GM21367 (cell line): ENCODE data around the gene THG1L.
"Not testable (repeated sequence)": the region's sequence is repeated elsewhere in the genome, so short reads cannot be mapped to it uniquely, and the experiment has no call there.

ENCODE experiments used
- ATAC-seq: cut with Tn5 transposase; IDR thresholded peaks from one replicate; pipeline ENCODE4 v1.9.1; 2021; ENCODE audit not compliant: unreplicated experiment

Gene THG1L

DNA sequence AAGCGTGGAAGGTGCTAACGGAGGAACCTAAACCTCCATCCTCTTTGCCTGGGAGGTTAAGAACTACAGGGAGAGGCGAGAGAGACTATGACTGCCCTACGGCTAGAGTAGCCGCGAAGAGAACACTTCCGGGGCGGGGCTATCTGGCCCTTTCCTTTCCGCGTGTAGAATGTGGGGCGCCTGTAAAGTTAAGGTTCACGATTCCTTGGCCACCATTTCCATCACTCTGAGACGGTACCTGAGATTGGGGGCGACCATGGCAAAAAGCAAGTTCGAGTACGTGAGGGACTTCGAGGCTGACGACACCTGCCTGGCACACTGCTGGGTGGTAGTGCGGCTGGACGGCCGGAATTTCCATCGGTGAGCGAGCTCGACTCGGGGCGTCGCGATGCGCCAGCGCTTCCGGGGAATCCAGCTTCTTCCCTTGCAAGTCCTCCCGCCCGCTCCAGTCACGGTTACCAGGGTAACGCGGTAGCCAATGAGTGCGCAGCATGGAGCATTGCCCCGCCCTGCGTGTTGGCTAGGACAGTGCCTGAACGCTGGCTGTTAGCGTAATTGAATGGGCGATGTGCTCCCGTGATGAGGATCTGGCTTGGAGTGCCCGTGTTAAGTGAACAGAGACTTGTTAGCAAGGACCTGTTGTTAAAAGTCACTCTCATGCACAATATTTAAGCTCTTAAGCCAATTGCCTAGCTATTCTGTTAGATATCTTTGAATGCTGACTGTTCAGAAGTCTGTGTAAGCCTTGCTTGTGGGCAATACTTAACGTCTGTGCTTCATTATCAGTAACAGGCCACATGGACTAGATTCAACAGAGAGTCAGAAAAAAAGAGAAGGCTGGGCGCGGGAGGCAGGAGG lies at the start of gene THG1L:
THG1L (plus strand) TSS at position 149 of the 858 bp plus-strand sequence; CDS start at position 170, 21 bp downstream.
- peak; percentile 92 for ATAC-seq

DNA sequence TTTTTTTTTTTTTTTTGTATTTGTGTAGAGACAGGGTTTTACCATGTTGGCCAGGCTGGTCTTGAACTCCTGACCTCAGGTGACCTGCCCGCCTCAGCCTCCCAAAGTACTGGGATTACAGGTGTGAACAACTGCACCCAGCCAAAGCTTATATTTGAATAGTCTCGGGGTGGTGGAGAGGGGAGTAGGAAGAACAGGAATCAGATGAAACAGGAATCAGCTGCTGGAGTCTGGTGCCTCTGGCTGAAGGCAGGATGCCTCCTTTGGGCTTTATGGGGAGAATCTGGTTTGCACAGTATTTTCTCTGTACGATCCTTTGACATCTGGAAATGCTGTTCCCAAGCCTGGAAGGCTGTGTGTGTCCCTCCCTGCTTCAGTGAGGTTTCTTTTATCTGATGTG lies 49.0 kb upstream of the THG1L start:
- no peak for ATAC-seq

DNA sequence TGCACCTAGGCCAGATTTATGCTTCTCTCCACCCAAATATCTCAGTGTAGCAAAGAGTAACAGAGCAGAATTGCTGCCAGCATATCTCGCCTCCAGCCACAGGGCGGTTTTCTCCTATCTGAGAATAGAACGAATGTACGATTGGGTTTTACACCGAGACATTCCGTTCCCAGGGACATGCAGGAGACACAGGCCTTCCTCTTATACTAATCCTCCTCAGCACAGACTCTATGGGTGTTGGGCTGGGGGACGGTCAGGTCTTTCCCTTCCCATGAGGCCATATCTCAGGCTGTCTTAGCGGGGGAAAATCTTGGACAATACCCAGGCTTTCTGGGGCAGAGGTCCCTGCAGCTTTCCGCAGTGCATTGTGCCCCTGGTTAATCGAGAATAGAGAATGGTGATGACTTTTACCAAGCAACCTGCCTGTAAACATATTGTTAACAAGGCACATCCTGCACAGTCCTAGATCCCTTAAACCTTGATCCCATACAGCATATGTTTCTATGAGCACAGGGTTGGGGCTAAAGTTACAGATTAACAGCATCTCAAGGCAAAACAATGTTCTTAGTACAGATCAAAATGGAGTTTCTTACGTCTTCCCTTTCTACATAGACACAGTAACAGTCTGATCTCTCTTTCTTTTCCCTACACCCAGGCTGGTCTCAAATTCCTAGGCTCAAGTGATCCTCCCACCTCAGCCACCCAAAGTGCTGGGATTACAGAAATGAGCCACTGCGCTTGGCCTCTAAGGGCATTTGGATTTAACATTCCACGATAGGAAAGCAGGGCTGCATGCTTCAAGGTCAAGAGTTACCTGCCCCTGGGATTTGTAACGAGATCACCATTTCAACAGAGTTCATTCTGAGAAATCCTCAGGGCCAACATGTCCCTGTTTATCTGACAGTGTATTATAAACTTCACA lies 44.7 kb upstream of the THG1L start:
- ATAC-seq: not testable (repeated sequence)

DNA sequence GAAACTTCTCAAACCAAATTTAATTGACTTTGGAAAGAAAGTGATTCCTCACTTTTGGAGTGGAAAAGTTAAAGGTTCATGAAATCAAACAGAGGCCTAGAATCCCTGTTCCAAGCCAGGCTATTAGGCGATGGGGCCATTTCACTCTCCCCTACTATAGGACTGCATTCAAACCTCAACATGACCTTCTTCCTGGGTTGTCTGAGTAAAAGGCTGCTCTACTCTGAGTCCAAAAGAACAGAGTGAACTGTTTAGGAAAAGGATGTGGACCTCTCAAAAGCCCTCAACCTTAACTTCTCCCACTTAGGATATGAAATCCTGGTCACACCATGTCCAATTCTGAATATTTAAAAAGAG lies 44.0 kb upstream of the THG1L start:
- no peak for ATAC-seq

DNA sequence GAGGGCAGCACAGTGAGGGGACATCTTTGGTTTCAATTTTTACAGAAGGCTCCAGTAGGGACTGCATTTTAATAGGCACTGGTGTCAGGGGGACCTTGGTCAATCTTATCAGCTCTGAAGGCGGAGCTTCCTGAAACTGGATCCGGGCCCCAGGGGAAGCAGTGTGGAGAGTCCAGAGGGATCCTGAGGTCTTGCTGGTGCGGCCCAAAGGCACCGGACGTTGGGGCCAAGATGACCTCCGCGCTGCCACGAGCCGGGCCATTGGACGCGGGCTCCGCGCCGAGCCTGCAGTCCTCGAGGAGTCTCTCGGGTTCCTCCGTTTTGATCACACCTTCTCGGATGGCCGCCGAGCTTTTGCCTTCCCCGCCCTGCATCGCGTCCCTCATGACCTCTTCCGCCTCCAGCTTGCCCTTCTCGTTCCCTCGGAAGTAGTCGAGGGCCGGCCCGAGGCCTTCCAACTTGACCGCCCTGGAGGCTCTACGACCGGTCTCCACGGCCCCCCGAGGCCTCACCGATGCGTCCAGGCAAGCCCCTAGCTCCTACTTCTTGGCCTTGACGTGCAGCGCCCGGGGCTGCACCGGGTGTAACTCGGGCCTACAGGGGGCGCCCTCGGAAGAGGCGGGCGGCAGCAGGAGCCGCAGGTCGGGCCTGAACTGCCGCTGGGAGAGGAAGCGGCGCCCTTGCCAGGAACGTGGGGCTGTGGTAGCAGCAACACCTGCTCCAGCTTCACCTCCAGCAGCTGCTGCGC lies 41.1 kb upstream of the THG1L start:
- no peak for ATAC-seq

DNA sequence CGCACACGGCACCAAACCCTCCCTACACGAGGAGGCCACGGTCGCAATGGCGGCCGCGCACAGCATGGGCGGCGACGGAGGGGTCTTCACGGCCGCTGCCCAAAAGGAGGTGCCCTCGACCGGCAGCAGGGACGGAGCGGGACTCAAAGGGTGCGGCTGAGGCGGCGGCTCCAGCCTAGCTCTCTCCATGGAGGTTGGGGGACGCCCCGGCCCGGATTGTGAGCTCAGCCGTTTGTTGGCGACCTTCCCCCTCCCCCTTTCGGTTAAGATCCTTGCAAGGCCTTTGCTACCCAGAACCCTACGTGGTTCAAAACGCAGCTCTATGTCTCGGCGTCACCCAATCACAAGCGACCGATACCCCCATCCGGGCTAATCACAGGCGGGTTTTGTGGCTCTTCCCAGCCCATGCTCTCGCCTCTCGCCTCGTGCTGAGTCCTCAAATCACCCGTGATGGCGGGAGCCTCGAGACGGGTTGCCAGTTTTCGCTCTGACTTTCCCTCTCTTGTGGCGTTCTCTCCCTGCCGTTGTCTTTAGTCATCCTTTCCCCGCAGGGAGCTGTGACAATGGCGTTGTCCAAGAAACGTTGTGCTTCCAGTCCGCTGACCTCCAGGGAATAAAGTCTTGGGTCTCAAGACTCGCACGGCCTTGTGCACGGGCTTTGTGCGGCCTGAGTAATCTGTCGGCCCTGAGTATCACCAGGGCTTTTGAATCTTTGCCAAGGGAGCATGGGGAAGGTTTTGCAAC lies 40.4 kb upstream of the THG1L start:
- ATAC-seq: no peak

DNA sequence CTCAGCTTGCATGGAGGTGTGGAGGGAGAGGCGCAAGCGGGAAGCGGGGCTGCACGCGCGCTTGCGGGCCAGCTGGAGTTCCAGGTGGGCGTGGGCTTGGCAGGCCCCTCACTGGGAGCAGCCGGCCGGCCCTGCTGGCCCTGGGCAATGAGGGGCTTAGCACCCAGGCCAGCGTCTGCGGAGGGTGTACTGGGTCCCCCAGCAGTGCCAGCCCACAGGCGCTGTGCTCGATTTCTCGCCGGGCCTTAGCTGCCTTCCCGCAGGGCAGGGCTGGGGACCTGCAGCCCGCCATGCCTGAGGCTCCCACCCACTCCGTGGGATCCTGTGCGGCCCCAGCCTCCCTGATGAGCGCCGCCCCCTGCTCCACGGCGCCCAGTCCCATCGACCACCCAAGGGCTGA lies 37.4 kb upstream of the THG1L start:
- not testable (repeated sequence) for ATAC-seq

DNA sequence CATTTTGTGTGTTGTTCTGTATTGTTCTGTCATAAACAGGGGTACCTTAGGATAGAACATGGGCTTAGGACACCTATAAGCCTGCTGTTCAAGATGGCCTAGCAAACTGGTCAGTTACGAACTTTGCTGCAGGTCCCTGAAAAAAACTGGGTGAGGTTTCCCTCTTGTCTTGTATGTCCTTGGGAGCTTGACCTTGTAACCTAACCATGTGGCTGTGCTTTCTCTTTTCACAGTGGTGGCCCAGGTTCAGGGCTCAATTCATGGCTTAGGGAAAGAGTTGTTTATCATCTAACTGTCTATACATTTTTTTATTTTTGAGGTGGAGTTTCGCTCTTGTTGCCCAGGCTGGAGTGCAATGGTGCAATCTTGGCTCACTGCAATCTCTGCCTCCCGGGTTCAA lies 35.1 kb upstream of the THG1L start:
- ATAC-seq: not testable (repeated sequence)

DNA sequence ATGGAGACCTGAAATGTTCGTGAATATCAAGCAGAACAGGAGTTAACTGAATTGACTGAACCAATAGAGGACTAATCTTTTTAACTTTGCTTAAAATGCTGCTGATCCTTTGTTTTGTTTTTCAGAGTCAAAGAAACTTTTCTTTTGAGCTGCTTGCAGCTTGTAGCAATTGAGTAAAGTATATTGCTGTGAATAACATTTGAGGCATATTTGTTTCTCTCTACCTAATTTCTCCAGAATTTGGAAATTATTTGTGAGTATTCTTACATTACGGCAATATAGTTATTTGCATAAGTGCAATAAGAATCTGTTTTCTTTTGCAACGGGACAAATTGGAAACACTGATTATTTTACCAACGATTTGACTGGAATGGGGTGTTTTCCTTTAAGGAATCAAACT lies 32.5 kb upstream of the THG1L start:
- not testable (repeated sequence) for ATAC-seq

DNA sequence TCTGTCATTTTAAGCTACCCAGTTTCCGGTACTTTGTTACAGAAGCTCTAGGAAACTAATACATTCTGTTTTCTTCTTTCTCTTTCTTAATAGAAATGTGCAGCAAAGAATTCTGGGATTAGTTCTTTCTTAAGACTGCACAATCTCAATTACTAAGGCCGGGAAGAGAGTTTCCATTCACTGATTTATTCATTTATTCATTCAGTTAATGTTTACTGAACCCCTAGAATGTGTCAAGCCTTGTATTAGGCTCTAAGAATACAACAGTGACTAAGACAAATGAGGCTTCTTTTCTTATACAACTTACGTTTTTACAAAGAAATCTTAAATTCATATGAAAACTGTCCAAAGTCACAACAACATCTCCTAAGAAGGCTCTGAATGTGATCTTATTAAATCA lies 27.5 kb upstream of the THG1L start:
- ATAC-seq: no peak

DNA sequence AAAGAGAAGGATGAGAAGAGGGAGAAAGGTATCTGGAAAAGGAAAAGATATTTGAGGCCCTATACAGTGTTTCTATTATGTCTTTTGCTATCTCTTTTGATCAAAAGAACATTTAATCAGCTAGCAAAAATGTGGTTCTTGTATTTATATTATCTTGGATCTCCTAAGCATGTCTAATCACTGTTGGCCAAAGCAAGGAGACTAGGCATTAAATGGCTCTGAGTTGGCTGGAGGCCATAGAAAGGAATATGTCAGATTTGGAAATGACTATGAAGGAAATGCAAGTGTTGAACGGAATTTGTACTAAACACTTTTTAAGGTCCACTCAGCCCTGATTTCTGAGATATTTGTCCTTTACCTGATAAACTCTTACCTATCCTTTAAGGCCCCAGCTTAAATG lies 22.4 kb upstream of the THG1L start:
- ATAC-seq: no peak

DNA sequence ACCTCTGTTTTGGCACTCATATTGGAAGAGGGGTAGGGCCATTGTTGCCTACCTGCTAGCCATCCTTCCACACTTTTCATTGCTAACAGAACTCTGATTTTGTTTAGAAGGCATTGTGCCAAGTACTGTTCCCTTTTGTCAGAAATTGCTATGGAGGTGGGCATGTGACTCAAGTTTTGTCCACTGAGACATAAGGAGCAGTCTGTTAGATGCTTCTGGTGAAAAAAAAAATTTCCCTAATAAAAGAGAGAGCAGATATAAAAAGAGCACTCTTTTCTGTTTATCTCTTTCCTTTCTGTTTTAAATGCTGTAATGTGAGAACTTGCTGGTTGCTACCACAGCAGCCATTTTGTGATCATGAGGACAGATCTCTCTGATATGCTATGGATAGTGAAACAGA lies 21.9 kb upstream of the THG1L start:
- ATAC-seq: no peak

DNA sequence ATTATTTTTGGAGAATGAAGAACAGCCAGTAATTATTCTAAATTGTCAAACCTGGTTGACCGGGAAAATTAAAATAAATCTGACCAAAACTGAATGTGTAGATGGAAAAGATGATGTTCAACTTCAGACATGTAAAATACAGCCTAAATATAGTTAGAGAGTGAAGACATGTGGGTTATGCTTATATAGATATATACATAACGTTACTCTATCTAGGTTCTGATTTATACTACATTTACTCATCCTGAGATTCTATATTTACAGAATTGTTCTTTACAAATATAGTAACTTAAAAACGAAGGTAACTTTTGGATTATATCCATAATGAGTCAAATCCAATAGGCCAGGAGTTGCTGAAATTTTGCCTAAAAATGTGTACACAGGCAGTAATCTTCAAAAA lies 20.8 kb upstream of the THG1L start:
- no peak for ATAC-seq

DNA sequence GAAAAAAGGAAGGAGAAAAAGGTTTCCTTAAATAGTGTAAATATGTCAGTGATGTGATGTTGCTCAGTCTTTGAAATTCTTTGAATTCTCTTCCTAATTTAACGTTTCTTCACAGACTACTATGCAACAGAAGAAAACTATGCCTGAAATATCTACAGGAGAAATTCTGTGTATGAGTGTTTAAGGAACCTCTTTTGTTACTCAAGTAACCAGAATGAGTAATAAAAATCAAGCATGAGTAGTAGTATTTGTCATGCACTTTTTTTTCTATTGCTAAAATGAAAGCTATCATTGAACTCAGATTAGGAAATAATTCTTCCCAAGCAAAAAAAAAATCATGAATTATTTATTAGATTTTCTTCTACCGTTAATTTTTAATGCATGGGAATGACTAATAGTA lies 20.3 kb upstream of the THG1L start:
- ATAC-seq: no peak

DNA sequence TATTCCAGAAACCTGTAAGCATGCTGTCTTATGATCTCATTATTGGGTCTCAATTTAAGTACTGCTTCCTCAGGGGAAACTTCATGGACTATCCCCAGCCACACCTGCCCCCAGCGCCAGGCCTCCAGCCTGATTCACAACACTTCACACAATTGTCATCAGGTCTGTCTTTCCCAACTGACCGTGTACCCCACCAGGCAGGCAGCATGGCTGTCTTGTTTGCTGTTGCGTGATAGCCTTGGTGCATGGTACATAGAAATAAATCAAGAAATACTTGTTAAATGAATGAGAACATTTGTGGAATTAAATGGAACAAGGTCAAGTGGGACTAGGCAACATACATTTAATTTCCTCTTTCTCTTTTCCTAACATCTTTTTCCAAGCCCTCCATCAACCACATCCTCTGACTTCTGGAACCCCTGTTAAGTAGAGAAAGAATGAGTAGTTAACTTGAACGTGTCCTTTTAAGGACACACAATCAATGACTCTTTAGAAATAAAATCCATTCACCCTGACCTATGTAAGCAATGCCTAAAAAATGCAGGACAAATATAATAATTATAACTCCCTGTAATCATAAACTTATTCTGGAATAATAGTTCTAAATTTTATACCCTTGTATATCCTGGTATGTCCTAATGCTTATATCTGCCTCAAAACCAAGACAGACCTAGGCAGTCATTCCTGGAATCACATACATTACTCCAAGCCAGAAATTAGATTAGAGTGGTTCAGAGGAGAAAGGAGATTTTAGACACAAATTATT lies 17.2 kb upstream of the THG1L start:
- no peak for ATAC-seq

DNA sequence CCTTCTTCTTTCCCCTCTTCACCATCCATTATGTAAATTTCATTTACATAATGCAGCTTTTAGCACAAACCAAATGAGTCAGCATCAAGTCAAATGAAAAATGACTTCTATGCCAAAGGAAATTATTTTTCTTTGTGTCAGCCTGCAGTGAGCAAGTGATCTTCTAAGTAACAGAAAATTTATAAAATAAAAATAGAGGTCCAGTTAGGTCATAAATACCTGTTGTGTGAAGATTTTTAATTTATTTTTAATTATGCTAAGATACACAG lies 16.7 kb upstream of the THG1L start:
- no peak for ATAC-seq

DNA sequence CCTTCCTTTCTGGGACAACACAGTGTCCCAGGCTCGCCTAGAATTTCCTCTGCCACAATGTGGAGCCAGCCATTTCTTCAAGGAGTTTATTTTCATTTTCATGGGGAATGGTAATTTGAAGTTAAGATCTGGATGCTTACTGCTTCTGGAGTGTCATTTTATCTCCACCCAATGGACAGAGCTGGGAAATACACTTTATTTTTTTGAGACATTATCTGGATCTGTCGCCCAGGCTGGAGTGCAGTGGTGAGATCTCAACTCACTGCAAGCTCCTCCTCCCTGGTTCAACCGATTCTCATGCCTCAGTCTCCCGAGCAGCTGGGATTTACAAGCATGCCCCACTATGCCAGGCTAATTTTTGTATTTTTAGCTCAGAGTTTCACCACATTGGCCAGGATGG lies 12.7 kb upstream of the THG1L start:
- ATAC-seq: no peak

DNA sequence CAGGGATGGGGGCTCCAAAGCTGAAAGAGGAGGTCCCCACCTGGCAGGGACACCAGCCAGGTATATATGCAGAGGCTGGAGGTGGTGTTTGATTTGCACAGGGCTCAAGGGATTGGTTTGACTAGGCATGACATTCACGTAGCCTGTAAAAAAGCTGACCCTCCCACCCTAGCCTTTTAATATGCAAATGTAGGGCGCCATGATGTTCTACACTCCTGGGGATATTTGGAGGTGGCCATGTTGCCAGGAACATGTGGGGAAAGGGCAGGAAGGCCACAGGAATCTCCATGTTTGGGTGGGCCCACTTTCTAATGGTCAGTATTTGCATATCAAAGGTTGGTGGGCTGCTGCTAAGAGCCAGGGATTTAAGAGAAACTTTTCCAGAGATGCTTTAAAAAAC lies 12.0 kb upstream of the THG1L start:
- no peak for ATAC-seq

DNA sequence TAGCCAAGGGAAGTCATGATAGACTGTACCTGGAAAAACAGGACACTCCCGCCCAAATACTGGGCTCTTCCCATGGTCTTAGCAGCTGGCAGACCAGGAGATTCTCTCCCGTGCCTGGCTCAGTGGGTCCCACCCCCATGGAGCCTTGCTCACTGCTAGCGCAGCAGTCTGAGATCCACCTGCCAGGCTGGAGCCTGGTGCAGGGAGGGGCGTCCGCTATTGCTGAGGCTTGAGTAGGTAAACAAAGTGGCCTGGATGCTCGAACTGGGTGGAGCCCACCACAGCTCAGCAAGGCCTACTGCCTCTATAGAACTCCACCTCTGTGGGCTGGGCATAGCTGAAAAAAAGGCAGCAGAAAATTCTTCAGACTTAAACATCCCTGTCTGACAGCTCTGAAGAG lies 10.1 kb upstream of the THG1L start:
- ATAC-seq: no peak

DNA sequence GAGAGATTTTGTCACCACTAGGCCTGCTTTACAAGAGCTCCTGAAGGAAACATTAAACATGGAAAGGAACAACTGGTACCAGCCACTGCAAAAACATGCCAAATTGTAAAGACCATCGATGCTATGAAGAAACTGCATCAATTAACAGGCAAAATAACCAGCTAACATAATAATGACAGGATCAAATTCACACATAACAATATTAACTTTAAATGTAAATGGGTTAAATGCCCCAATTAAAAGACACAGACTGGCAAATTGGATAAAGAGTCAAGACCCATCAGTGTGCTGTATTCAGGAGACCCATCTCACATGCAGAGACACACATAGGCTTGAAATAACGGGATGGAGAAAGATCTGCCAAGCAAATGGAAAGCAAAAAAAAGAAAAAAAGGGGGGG lies 8.3 kb upstream of the THG1L start:
- not testable (repeated sequence) for ATAC-seq
